ENCODE data around the gene CISTR. TPM values are rescaled to one million over a fixed set of nuclear protein-coding genes. Genes with fewer than 3 reads are reported as not detected.
"Not testable (repeated sequence)": the region's sequence is repeated elsewhere in the genome, so short reads cannot be mapped to it uniquely, and the experiment has no call there.

CISTR gene
- total RNA-seq, 4 donors from 2014 or later, result not detected

GRCh38 chr12:53719649-53720048, 32.1 kb downstream of the CISTR start:
- no peak for TF ChIP-seq POLR2A (IDR thresholded peaks at IDR 0.05)
- TF ChIP-seq EP300 (IDR thresholded peaks at IDR 0.05; ENCODE audit: low read depth), result no peak
- no peak for TF ChIP-seq POLR2AphosphoS5 (IDR thresholded peaks at IDR 0.05)
- no peak for TF ChIP-seq CTCF (IDR thresholded peaks at IDR 0.05)
- Histone ChIP-seq H3K27ac (no peak overlapping the region), H3K4me3 (no peak overlapping the region), H3K27me3 (no peaks in the 10 kb centered on the region), H3K9me3 (no peaks in the 10 kb centered on the region), H3K36me3 (peaks cover 0 to 77% (median 21%) of the 10 kb centered on the region in 4 donors), H3K4me1 (no peaks in the 10 kb centered on the region)
- in situ Hi-C loops (cut with MboI; ENCODE audit: low pct_ligation_motif_present in 1 of 4, low pct_unique_long_range_greater_than_20kb in 1 of 4, low sequenced_read_pairs in 3 of 4) (loop anchor here in 1 of 4 donors (25.0 kb wide), 1 partner anchor 468 kb away; the partner anchor contains the start of gene SMUG1), intact Hi-C loops (cut with DNase I; ENCODE audit: low total_unique reads) (no loop called here)
- DNase-seq, result no peak
- WGBS, 2 donors (ENCODE audit: low coverage in 1 of 2), result 68 to 89% methylated on average over 1 to 2 of the region's 2 CpGs

DNA sequence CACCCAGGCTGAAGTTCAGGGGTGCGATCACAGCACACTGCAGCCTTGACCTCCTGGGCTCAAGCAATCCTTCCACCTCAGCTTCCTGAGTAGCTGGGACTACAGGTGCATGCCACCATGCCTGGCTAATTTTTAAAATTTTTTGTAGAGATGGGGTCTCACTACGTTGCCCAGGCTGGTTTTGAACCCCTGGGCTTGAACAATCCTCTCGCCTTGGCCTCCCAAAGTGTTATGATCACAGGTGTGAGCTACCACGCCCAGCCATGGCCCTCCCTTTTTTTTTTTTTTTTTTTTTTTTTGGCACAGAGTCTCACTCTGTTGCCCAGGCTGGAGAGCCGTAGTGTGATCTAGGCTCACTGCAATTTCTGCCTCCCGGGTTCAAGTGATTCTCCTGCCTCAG, 33.2 kb downstream of the CISTR start:
- H3K4me3 ChIP-seq; H3K9me3 ChIP-seq; H3K4me1 ChIP-seq; H3K27me3 ChIP-seq; H3K27ac ChIP-seq; intact Hi-C loops (cut with DNase I; ENCODE audit: low total_unique reads); DNase-seq: not testable (repeated sequence)
- peaks cover 0 to 77% (median 24%) of the 10 kb centered on the region in 4 donors for H3K36me3 ChIP-seq
- in situ Hi-C loops (cut with MboI; ENCODE audit: low pct_ligation_motif_present in 1 of 4, low pct_unique_long_range_greater_than_20kb in 1 of 4, low sequenced_read_pairs in 3 of 4), result loop anchor here in 1 of 4 donors (25.0 kb wide), 1 partner anchor 469 kb away; the partner anchor contains the start of gene SMUG1
- 80 to 92% methylated on average over 2 to 6 of the region's 6 CpGs for WGBS, 2 donors (ENCODE audit: low coverage in 1 of 2)

GRCh38 chr12:53717319-53717718, 34.5 kb downstream of the CISTR start:
- H3K27me3 ChIP-seq, result no peaks in the 10 kb centered on the region
- in situ Hi-C loops (cut with MboI; ENCODE audit: low pct_ligation_motif_present in 1 of 4, low pct_unique_long_range_greater_than_20kb in 1 of 4, low sequenced_read_pairs in 3 of 4) (loop anchor here in 1 of 4 donors (25.0 kb wide), 1 partner anchor 470 kb away; the partner anchor contains the start of gene SMUG1), intact Hi-C loops (cut with DNase I; ENCODE audit: low total_unique reads) (no loop called here)
- H3K27ac ChIP-seq, result no peak overlapping the region
- no peaks in the 10 kb centered on the region for H3K9me3 ChIP-seq
- 90 to 92% methylated on average over 5 of the region's 5 CpGs for WGBS, 2 donors (ENCODE audit: low coverage in 1 of 2)
- no peak overlapping the region for H3K4me3 ChIP-seq
- no peaks in the 10 kb centered on the region for H3K4me1 ChIP-seq
- peaks cover 0 to 71% (median 25%) of the 10 kb centered on the region in 4 donors for H3K36me3 ChIP-seq
- DNase-seq, result no peak
- TF ChIP-seq POLR2AphosphoS5 (IDR thresholded peaks at IDR 0.05), result no peak
- no peak for TF ChIP-seq EP300 (IDR thresholded peaks at IDR 0.05; ENCODE audit: low read depth)
- no peak for TF ChIP-seq CTCF (IDR thresholded peaks at IDR 0.05)
- TF ChIP-seq POLR2A (IDR thresholded peaks at IDR 0.05), result no peak

DNA sequence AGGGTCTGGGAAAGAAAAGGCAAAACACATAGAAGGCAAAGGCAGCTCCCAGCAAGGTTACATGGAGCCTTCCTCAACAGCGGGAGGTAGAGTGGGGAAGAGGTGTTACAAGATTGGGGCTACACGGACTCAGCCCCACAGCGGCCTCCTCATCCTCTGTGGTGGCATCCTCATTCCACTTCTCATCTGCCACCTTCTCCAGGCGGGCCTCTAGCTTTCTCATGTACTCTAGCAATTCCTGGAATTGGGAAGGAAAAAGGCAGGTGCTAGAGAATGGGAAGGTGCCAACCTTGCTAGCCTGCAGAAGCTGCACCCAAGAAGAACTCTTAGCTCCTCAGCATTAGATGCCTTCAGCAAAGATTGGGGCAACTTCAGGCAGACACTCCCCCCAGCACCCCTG, 37.8 kb downstream of the CISTR start:
- H3K27ac ChIP-seq, result no peak overlapping the region
- no peaks in the 10 kb centered on the region for H3K4me1 ChIP-seq
- 100% methylated on average over 4 of the region's 4 CpGs; no CpG with 5 or more reads in 1 of the 2 donors for WGBS, 2 donors (ENCODE audit: low coverage in 1 of 2)
- no peaks in the 10 kb centered on the region for H3K9me3 ChIP-seq
- H3K27me3 ChIP-seq, result no peaks in the 10 kb centered on the region
- TF ChIP-seq POLR2AphosphoS5 (IDR thresholded peaks at IDR 0.05) (no peak), POLR2A (IDR thresholded peaks at IDR 0.05) (no peak), EP300 (IDR thresholded peaks at IDR 0.05; ENCODE audit: low read depth) (no peak), CTCF (IDR thresholded peaks at IDR 0.05) (no peak)
- peaks cover 0 to 43% (median 13%) of the 10 kb centered on the region in 4 donors for H3K36me3 ChIP-seq
- in situ Hi-C loops (cut with MboI; ENCODE audit: low pct_ligation_motif_present in 1 of 4, low pct_unique_long_range_greater_than_20kb in 1 of 4, low sequenced_read_pairs in 3 of 4), result loop anchor here in 1 of 4 donors (25.0 kb wide), 1 partner anchor 473 kb away; the partner anchor contains the start of gene SMUG1
- intact Hi-C loops (cut with DNase I; ENCODE audit: low total_unique reads), result no loop called here
- no peak overlapping the region for H3K4me3 ChIP-seq
- DNase-seq, result no peak

DNA sequence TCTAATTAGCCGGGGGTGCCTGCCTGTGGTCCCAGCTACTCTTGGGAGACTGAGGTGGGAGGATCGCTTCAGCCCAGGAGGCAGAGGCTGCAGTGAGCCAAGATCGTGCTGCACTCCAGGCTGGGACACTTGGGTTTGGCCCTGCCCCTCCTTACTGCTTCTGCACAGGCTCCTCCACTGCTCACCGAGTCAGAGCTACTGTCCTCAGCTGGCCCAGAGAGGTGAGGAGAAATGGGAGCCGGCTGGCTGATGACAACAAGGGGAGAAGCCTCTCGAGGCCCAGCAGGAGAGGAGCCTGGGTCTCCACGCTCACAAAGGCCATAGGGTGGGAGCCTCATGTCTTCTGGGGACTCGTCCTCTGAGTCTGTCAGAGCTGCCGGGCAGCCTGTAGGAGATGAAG, 38.3 kb downstream of the CISTR start:
- Histone ChIP-seq H3K9me3 (no peaks in the 10 kb centered on the region), H3K4me3 (no peak overlapping the region), H3K4me1 (no peaks in the 10 kb centered on the region), H3K27me3 (no peaks in the 10 kb centered on the region), H3K36me3 (peaks cover 0 to 43% (median 12%) of the 10 kb centered on the region in 4 donors), H3K27ac (no peak overlapping the region)
- TF ChIP-seq POLR2A (IDR thresholded peaks at IDR 0.05) (no peak), POLR2AphosphoS5 (IDR thresholded peaks at IDR 0.05) (no peak), EP300 (IDR thresholded peaks at IDR 0.05; ENCODE audit: low read depth) (no peak), CTCF (IDR thresholded peaks at IDR 0.05) (no peak)
- 85% methylated on average over 5 to 9 of the region's 9 CpGs for WGBS, 2 donors (ENCODE audit: low coverage in 1 of 2)
- DNase-seq, result no peak
- in situ Hi-C loops (cut with MboI; ENCODE audit: low pct_ligation_motif_present in 1 of 4, low pct_unique_long_range_greater_than_20kb in 1 of 4, low sequenced_read_pairs in 3 of 4) (loop anchor here in 1 of 4 donors (25.0 kb wide), 1 partner anchor 474 kb away; the partner anchor contains the start of gene SMUG1), intact Hi-C loops (cut with DNase I; ENCODE audit: low total_unique reads) (no loop called here)
